ACC112 (cell line): ENCODE measurements around the gene MSGN1.
"Not testable (repeated sequence)": the region's sequence is repeated elsewhere in the genome, so short reads cannot be mapped to it uniquely, and the experiment has no call there.

ENCODE experiments used
- H2AFZ ChIP-seq: fragments of 200-600 bp; sonication (generic); one replicate; pipeline ENCODE4 v1.6.0; 2017; ENCODE audit warnings: antibody characterized with exemption, low read length; ENCODE audit not compliant: unreplicated experiment
- H3K27ac ChIP-seq: fragments of 200-600 bp; sonication (generic); 2 replicates; pipeline ENCODE4 v1.5.1; 2014; ENCODE audit warnings: low read depth, mild to moderate bottlenecking, antibody characterized with exemption, low read length, moderate library complexity
- H3K27me3 ChIP-seq: fragments of 200-600 bp; sonication (generic); 2 replicates; pipeline ENCODE4 v1.6.1; 2014; ENCODE audit warnings: mild to moderate bottlenecking, antibody characterized with exemption, low read length, moderate library complexity, mixed read lengths; ENCODE audit not compliant: insufficient read depth
- H3K36me3 ChIP-seq: fragments of 200-600 bp; sonication (generic); 2 replicates; pipeline ENCODE4 v1.6.1; 2016; ENCODE audit warnings: mild to moderate bottlenecking, antibody characterized with exemption, low read length, moderate library complexity, mixed read lengths; ENCODE audit not compliant: insufficient read depth
- H3K4me1 ChIP-seq: fragments of 200-600 bp; sonication (generic); one replicate; pipeline ENCODE4 v1.6.1; 2016; ENCODE audit warnings: low read length, mixed read lengths; ENCODE audit not compliant: insufficient read depth, unreplicated experiment, control insufficient read depth
- H3K4me3 ChIP-seq: fragments of 200-600 bp; sonication (generic); 2 replicates; pipeline ENCODE4 v1.5.1; 2014; ENCODE audit warnings: mild to moderate bottlenecking, low read depth, low read length
- H3K79me2 ChIP-seq: fragments of 200-600 bp; sonication (generic); one replicate; pipeline ENCODE4 v1.6.0; 2016; ENCODE audit warnings: low read length; ENCODE audit not compliant: control insufficient read depth, unreplicated experiment, insufficient read depth

The MSGN1 gene

GRCh38 chr2:17822445-17823117 lies 6.3 kb downstream of the MSGN1 start:
- H2AFZ ChIP-seq: no peak overlapping the region
- H3K4me3 ChIP-seq: no peak overlapping the region
- peaks cover 31% of the 10 kb centered on the region; the same call in 1 of the 2 replicates for H3K27me3 ChIP-seq
- H3K4me1 ChIP-seq: no peaks in the 10 kb centered on the region
- H3K36me3 ChIP-seq: no peaks in the 10 kb centered on the region
- H3K27ac ChIP-seq: no peak overlapping the region
- H3K79me2 ChIP-seq: no peaks in the 10 kb centered on the region

GRCh38 chr2:17823646-17824045 lies 7.4 kb downstream of the MSGN1 start:
- not testable (repeated sequence) for H3K4me3 ChIP-seq, H3K4me1 ChIP-seq, H3K79me2 ChIP-seq, H2AFZ ChIP-seq, H3K36me3 ChIP-seq, H3K27ac ChIP-seq
- peaks cover 34% of the 10 kb centered on the region; the same call in 1 of the 2 replicates for H3K27me3 ChIP-seq

DNA sequence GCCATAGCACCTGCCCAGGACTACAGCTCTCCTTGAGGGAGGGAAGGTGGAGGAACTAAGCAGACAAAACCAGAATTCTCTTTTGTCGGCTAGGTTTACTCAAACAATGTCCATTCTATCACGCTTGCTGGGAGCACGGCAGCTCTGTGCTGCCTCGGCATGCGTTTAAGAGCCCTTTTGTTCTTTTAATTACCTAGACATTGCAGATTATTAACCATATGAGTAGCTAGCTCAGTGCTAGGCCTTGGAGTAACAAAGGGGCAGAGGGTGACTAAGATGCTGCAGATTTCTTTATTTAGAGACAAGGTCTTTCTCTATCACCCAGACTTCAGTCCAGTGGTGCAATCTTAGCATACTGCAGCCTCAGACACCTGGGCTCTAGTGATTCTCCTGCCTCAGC lies 11.1 kb downstream of the MSGN1 start:
- no peaks in the 10 kb centered on the region for H3K79me2 ChIP-seq

DNA sequence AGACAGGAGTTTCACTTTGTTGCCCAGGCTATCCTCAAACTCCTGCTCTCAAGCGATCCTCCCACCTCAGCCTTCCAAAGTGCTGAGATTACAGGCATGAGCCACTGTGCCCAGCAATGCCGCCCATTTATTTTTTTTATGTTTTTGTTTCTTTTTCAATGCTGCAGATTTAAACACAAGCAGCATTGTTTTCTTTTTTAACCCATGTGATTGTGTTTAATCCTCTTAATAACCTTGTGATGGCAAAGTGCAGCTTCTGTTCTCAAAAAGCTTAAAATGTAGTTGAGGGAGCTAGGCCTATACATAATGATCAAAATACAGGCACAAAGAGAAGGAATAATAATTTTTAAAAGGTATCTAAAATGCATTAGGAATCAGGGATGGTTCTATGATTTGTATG lies 11.5 kb downstream of the MSGN1 start:
- no peaks in the 10 kb centered on the region for H3K4me1 ChIP-seq
- H2AFZ ChIP-seq: no peak overlapping the region
- H3K4me3 ChIP-seq: no peak overlapping the region
- peaks cover 48% of the 10 kb centered on the region for H3K27me3 ChIP-seq
- no peaks in the 10 kb centered on the region for H3K79me2 ChIP-seq
- no peaks in the 10 kb centered on the region for H3K36me3 ChIP-seq
- no peak overlapping the region for H3K27ac ChIP-seq

More for the DNA sequence above, 11.1 kb downstream of the MSGN1 start:
- Histone ChIP-seq H3K4me3 (no peak overlapping the region), H3K36me3 (no peaks in the 10 kb centered on the region), H3K27me3 (peaks cover 46% of the 10 kb centered on the region), H2AFZ (no peak overlapping the region), H3K27ac (no peak overlapping the region), H3K4me1 (no peaks in the 10 kb centered on the region)

- Histone ChIP-seq H3K4me3 (peak overlapping the region; percentile 36; the same call in 1 of the 2 replicates), H3K79me2 (no peaks in the 10 kb centered on the region), H3K36me3 (no peaks in the 10 kb centered on the region), H3K27me3 (peaks cover 45% of the 10 kb centered on the region), H2AFZ (no peak overlapping the region), H3K27ac (no peak overlapping the region), H3K4me1 (no peaks in the 10 kb centered on the region)
Observed at GRCh38 chr2:17830053-17831034, 14.1 kb downstream of the MSGN1 start.

DNA sequence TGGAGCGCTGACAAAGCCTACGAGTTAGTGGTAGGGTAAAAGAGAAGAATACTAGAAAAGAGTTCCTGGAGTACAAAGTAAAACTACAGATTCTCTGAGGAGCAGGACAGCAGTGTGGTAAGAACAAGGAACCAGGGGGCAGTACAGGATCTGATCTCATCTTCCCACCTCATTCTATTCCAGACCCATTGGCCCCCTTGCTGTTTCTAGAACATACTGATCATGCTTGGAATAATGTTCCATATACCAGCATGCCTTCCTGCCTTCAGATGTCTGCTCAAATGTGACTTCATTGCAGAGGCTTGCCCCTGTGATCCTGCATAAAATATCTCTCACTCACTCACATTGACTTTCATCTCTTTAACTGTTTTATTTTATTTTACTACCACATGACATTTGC lies 19.3 kb downstream of the MSGN1 start:
- Histone ChIP-seq H3K79me2 (no peaks in the 10 kb centered on the region), H3K27me3 (peaks cover 44% of the 10 kb centered on the region), H3K36me3 (no peaks in the 10 kb centered on the region), H2AFZ (no peak overlapping the region), H3K27ac (no peak overlapping the region), H3K4me1 (no peaks in the 10 kb centered on the region), H3K4me3 (no peak overlapping the region)

GRCh38 chr2:17839959-17840358 lies 23.7 kb downstream of the MSGN1 start:
- H2AFZ ChIP-seq: no peak overlapping the region
- H3K27ac ChIP-seq: no peak overlapping the region
- H3K27me3 ChIP-seq: peaks cover 62% of the 10 kb centered on the region
- H3K36me3 ChIP-seq: no peaks in the 10 kb centered on the region
- H3K4me3 ChIP-seq: no peak overlapping the region
- no peaks in the 10 kb centered on the region for H3K79me2 ChIP-seq
- no peaks in the 10 kb centered on the region for H3K4me1 ChIP-seq

DNA sequence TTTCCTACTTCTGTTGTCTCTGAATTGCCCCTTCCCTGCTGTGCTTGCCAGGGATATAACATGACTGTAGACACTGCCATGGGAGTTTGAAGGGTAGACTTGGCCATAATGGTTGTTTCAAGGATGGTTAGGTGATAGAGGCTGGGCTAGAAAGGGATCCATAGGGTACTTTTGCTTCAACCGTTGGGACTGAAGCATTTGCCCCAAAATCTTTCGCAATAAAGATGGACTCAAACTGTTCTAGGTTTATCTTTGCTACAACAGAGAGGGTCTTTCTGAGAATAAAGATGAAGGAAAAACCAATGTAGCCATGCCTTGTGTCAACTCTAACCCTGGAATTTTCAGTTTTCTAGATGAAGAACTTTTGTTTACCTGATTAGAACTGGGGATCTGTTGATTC lies 27.2 kb downstream of the MSGN1 start:
- H3K27me3 ChIP-seq: peaks cover 72% of the 10 kb centered on the region
- no peak overlapping the region for H3K27ac ChIP-seq
- no peak overlapping the region for H3K4me3 ChIP-seq
- H3K79me2 ChIP-seq: no peaks in the 10 kb centered on the region
- H3K4me1 ChIP-seq: no peaks in the 10 kb centered on the region
- H3K36me3 ChIP-seq: no peaks in the 10 kb centered on the region
- H2AFZ ChIP-seq: no peak overlapping the region

DNA sequence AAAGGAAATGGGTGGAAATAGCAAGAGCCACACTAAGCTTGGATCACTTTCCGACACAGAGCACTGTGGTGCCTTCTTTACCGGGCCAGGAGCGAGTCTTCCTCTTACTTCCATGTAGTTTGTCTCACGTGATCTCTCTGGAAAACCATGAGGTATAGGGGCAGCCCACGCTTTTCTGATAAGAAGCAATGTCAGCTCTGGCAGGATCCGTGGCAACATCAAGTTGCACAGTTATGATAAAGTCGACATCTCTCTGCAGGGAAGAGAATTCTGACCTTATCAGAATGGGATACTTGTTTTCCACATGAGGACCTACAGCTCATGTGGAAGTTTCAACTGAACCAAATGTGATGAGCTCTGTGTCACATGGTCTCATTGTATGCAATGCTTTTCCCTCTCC lies 29.5 kb downstream of the MSGN1 start:
- H3K36me3 ChIP-seq: no peaks in the 10 kb centered on the region
- H3K27ac ChIP-seq: no peak overlapping the region
- no peaks in the 10 kb centered on the region for H3K79me2 ChIP-seq
- no peak overlapping the region for H2AFZ ChIP-seq
- H3K4me1 ChIP-seq: no peaks in the 10 kb centered on the region
- peaks cover 59% of the 10 kb centered on the region for H3K27me3 ChIP-seq
- no peak overlapping the region for H3K4me3 ChIP-seq

GRCh38 chr2:17846676-17847075 lies 30.4 kb downstream of the MSGN1 start:
- no peak overlapping the region for H3K4me3 ChIP-seq
- peaks cover 52% of the 10 kb centered on the region for H3K27me3 ChIP-seq
- H3K27ac ChIP-seq: no peak overlapping the region
- H3K36me3 ChIP-seq: no peaks in the 10 kb centered on the region
- no peaks in the 10 kb centered on the region for H3K79me2 ChIP-seq
- no peaks in the 10 kb centered on the region for H3K4me1 ChIP-seq
- no peak overlapping the region for H2AFZ ChIP-seq
